ENCODE measurements around the gene MAFB. TPM values are rescaled to one million over a fixed set of nuclear protein-coding genes. Genes with fewer than 3 reads are reported as not detected.
A peak's percentile ranks its signal among the peaks of the same experiment; 100 is the strongest.

The MAFB gene
- total RNA-seq, 1 donor from 2014 or later: 6.8 TPM

DNA sequence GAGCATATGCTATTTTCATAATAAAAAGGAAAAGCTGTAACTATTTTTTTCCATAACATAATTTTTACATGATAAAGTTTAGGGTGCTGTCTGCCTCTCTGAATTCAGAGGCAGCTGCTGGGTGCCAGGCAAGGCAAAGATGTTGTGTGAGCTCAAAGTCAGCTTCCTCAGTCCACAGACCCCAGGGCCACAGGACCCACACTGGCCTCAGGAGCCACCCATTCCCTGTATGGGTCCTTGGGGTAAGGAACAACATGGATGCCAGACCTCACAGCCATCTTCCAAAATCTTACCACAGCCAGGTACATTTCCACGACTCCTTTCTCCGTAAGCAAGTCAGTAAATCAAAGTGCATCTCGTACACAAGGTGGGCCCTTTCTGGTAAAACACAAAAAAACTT lies 16.4 kb upstream of the MAFB start:
- DNase-seq (ENCODE audit: low spot score): no peak
- intact Hi-C loops (cut with DNase I): no loop called here

DNA sequence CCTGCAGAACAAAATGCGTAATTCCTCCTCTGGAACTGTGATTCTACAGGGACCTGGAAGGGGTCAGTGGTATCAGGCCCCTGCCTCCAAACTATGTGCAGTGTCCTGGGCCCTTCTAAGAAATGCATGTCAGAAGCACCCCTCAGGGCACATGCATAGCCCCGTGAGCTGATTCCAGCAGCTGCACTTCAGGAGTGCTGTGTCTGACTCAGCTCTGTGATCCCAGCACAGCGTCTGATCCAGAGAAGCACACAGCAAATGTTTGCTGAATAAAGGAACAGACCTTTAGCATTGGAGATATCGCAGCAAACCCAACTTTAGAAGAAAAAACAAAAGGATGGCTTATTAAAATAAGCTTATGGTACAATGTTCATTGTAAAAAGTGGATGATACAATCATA lies 15.8 kb upstream of the MAFB start:
- peak; percentile 24 for DNase-seq (ENCODE audit: low spot score)
- intact Hi-C loops (cut with DNase I): no loop called here

DNA sequence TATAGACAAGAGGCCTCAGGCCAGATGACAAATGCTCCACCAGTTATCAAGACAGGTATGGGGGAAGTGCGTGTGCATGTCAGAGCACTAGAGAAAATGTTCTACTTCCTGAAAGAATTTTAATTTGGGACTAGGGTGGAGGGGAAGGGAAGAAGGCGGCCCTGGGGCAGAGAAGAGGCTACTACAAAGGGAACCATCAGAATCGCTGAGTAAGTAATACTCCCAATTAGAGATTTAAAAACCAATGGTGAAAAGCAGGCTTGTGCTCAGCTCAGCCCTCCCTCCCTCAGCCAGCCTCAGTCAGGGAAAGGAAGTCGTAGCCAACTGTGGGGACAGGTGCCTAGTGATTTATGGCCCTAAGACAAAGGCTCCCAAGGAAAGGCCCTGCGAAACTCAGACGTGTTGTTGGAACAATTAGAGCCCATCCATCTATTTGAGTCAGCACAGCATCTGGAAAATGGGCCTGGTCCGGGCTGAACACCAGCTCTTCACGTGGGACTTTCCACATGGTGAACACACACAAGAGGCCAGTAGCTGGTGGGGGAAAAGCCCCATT lies 15.0 kb upstream of the MAFB start:
- DNase-seq (ENCODE audit: low spot score): peak; percentile 71
- intact Hi-C loops (cut with DNase I): no loop called here

DNA sequence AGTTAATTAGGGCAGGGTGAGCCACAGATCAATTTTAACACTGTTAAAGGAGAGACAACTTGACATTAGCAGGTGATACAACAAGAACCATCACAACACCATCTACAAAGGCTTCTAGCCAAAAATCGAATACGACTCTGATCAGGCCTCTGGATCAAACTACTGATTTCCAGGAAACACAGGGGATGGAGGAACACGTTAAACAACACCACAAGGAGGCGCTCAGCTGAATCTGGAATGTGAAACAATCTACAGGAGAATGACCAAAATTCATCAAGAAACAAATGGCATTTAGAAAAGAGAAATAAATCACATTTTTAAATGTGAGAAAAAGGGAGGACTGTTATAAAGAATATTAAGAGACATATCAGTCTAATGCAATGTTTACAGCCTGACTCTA lies 13.5 kb upstream of the MAFB start:
- DNase-seq (ENCODE audit: low spot score): no peak
- intact Hi-C loops (cut with DNase I): no loop called here

DNA sequence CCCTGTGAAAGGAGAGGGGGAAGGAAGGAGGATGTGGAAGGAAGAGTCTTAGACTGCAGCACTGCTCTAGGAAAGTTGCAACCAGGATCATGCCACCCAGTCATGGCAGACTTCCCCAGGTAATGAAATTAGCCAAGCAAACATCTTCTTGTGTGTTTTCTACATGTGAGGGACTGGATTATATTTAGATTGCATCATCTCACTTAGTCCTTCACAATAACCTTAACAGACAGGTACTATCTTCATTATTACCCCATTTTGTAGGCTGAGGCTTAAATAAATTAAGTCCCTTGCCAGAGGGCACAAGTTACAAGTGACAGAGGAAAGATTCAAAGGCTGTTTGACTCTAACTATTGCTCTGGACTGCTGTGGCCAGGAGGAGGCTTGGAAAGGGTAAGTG lies 9.7 kb upstream of the MAFB start:
- no peak for DNase-seq (ENCODE audit: low spot score)
- intact Hi-C loops (cut with DNase I): no loop called here

DNA sequence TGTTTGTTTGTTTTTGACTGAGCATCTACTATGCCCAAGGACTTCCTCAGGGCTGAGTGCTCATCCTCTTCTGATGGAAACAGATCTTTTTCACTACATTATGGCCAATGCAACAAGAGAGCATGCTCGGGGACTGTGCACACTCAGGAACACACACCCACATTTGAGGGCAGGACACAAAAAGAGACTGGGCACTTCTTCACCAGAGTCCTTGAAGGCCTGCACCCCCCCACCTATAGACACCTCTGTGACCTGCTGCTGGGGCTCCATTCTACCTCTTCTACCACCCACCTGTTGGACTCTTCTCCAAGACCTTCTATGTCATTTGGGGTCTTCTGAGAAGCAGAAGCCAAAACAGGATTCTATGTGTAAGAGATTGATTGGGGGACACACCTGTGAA lies 9.2 kb upstream of the MAFB start:
- intact Hi-C loops (cut with DNase I): no loop called here
- DNase-seq (ENCODE audit: low spot score): peak; percentile 19

DNA sequence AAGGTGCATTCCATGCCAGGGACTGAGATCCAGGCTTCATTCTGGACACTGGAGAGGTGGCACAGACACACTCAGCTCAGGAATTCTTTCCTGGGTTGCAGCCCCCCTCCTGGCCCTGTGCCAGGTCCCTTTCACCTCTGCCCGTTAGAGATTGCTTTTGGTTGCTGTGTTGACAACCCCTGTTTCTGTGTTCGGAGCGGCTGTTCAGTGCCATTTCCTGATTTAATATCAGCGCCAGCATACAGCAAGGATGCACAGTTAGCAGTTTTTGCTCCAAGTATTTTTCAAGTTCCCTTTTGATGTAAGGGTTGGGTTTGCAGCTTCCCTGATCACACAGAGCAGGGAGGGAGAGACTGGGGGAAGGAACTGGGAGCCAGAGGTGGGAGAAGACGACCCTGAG lies 8.5 kb upstream of the MAFB start:
- intact Hi-C loops (cut with DNase I): no loop called here
- peak; percentile 66 for DNase-seq (ENCODE audit: low spot score)

DNA sequence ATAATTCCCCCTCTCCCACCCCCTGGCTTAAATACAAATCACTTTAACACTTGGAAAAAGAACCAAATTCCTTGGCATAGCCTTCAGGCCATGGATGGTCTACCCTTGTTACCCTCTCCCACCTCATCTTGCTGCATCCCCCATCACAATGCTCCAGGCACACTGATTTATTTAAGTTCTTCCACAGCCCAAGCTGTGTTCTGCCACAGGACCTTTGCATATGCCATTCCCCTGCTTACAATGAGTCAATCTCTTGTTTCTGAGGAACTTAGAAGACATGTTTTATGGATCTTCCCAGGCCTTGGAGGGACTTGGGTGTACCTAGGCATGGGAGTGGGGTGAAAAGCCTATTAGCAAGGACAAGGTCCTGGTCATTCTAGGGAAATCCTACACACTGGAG lies 6.2 kb upstream of the MAFB start:
- intact Hi-C loops (cut with DNase I): no loop called here
- peak; percentile 26 for DNase-seq (ENCODE audit: low spot score)

DNA sequence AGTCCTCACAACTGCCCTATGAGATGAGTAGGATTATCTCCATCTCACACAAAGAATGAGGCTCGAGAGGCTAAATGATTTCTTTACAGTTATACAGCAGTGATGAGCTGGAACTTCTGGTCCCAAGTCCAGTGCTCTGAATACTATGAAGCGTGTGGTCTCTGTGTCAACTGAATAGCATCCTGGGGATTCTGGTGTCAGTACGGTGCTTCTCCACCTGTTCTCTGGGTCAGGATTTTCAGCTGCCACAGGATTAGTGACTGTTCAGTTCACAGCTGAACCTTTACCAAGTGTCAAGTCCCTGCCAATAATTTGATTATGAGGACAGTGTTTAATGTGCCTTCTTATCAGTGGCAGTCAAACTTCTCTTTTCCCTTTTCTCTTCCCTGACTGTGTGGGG lies 5.2 kb upstream of the MAFB start:
- DNase-seq (ENCODE audit: low spot score): peak; percentile 17
- intact Hi-C loops (cut with DNase I): loop anchor here (5.0 kb wide), 1 partner anchor 1427 kb away; no protein-coding TSS in a partner anchor

DNA sequence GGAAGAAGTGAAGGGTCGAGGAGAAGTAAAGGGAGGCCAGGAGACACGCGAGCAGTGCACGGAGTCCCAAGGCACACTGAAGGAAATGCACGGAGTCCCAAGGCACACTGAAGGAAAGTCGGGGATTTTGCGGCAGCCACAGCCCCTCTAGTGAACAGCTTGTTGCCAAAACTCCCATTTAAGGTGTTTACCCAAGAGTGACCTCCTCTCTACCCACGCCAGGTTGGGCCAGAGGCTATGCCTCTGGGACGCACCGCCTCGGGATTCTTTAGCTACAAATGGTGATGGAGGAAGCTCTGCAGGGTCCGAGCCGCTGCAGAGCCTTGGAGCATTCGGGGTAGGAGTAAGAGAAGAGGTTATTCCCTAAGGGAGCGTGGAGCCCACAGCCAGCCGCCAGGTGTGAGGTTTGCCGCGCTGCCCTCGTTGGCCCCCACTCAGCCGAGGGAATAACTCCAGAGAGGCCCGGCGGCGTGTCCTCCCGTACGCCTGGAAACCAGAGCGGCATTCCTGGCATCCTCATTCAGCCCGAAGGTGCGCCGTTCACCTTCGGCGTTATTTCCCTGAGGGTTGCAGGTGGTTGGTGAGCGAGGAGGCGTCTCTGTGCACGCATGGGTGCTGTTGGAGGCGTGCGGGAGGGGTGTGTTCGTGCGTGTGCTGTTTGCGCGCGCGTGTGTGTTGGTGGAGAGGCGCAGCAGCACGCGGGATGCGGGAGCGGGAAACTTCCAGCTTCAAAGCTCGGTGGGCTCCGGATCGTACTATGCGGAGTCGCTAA lies 3.4 kb upstream of the MAFB start:
- intact Hi-C loops (cut with DNase I): loop anchor here (5.0 kb wide), 1 partner anchor 1425 kb away; no protein-coding TSS in a partner anchor
- DNase-seq (ENCODE audit: low spot score): peak; percentile 70

DNA sequence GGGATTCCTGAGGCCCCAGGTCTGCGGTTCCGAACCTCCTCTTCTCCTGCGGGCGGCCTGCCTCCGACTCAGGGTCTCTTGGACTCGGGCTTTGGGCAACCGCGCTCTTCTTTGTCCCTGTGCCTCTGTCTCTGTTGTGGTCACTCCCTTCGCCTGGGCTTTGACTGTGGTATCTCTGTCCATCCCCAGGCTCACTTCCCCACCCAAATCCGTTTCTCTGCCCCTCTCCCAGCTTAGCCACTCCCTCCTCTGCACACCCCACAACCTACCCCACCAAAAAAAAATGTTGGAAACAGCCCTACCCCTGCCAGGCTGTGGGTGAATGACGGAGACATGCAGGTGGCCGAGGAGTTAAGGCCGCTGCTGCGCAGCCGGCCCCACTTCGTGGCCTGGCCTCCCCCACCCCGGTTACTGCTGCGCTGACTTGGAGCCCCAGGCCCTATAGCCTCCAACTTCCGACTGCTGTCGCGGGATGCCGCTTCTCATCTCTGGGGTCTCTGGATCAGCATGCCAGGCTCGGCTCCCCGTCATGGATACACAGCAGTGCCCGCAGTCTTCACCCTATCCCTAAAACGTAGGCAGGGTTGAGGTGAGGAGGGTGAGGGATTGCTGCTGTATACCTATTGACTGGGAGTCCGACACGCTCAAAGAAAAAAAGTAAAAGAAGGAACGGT lies 2.7 kb upstream of the MAFB start:
- DNase-seq (ENCODE audit: low spot score): peak; percentile 71
- intact Hi-C loops (cut with DNase I): loop anchor here (2.0 to 5.0 kb wide), 3 partner anchors 427 to 1424 kb away; no protein-coding TSS in a partner anchor

DNA sequence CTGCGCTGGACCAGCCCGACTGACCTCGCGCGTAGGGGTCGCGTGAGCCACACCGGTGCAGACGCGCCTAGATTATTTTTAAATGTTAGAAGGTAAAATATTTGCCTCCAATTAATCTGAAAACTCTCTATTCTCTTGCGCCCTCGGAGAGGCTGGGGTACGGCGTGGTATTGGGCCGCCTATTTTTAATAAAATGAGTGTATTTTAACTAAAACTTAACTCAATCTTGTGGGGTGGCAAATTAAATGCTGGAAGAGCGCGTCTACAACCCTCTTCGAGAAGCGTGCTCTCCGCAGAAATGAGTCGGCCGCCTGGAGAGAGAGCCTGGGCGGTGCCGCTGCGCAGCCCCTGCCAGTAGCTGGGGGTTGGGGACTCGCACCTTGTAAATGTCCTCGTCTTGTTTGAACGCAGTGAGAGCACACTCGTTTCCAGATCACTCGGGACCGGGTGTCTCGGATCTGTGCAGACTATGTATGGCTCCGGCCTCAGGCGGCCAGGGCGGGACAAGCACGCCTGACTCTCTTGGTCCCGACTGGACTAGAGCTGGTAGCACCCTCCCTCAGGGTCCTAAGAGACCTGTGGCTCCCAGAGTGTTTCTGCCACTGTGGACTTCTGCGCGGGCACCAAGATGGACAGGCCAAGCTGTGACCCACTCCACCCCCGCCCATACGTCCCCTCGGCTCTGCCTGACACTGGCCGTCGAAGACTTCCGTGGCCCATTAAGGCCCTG lies 2.0 kb upstream of the MAFB start:
- no peak for DNase-seq (ENCODE audit: low spot score)
- intact Hi-C loops (cut with DNase I): loop anchor here (2.0 to 5.0 kb wide), 3 partner anchors 426 to 1424 kb away; no protein-coding TSS in a partner anchor

DNA sequence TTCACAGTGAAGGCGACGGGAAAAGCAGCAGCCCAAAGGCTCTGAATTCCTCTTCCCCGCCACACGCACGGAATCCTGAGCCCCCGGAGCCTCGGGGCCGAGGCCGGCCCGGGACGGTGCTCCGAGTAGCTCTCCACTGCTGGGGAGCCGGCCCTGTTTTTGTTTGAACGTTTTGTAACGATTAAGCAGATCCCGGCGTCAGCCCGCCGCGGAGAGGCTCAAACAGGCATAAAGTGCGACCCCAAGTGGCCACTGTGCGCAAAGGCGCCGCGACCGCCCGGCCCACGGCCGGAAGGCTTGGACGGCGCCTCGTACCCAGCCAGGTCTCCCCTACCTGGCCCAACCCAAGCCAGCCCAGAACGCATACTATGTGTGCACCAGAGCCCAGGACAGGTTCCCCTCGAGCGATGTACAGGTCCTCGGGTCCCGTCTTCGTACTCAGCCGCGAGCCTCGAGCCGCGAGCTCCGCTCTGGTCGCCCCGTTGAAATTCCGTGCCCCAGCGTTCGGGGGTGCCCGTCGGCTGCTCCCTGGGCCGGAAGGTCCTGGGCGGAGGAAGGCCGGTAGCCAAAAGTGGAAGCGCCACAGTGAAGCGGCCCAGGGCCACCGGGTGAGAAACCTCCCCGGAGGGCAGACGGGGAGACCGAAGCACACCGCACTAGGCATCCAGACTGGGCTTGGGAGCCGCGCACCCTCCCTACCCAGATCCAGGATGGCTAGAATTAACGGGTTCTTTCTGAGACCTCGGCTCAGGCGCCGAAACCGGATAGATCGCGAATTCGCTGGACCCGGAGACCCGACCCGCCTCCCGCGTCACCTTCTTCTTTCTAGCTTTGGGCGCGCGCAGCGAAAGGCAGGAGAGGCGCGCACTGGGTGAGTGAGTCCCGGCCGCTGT lies 1.2 kb upstream of the MAFB start:
- intact Hi-C loops (cut with DNase I): loop anchor here (2.0 to 5.0 kb wide), 3 partner anchors 425 to 1423 kb away; no protein-coding TSS in a partner anchor
- DNase-seq (ENCODE audit: low spot score): peak; percentile 94

DNA sequence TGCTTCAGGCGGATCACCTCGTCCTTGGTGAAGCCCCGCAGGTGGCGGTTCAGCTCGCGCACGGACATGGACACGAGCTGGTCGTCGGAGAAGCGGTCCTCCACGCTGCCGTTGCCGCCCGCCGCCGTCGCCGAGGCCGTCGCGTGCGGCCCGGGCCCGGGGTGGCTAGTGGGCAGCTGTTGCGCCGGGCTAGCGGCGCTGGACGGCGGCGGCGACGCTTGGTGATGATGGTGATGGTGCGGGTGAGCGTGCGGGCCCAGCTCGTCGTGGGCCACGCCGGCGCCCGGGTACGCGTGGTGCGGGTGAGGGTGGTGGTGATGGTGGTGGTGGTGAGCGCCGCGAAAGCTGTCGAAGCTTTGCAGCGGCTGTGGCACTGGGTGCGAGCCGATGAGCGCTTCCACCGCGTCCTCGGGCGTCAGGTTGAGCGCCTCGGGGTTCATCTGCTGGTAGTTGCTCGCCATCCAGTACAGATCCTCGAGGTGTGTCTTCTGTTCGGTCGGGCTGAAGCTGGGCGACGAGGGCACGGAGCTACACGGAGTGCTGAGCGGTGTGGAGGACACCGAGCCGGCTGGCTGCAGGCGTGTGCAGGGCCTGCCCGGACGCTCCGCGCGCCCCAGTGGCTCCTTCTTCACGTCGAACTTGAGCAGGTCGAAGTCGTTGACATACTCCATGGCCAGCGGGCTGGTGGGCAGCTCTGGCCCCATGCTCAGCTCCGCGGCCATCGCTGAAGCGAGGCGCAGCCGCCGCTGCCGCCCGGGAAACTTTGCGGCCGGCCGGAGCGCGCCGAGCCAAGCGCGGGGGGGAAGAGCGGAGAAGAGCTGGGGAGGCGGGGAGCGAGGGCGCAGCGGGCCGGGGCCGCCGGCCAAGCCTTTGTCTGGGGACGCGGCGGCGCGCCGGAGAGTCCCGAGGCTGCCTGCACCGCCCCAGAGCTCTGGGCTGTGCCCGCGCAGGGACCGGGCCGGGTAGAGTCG lies 622 bp downstream of the MAFB start:
- intact Hi-C loops (cut with DNase I): no loop called here
- DNase-seq (ENCODE audit: low spot score): peak; percentile 75

DNA sequence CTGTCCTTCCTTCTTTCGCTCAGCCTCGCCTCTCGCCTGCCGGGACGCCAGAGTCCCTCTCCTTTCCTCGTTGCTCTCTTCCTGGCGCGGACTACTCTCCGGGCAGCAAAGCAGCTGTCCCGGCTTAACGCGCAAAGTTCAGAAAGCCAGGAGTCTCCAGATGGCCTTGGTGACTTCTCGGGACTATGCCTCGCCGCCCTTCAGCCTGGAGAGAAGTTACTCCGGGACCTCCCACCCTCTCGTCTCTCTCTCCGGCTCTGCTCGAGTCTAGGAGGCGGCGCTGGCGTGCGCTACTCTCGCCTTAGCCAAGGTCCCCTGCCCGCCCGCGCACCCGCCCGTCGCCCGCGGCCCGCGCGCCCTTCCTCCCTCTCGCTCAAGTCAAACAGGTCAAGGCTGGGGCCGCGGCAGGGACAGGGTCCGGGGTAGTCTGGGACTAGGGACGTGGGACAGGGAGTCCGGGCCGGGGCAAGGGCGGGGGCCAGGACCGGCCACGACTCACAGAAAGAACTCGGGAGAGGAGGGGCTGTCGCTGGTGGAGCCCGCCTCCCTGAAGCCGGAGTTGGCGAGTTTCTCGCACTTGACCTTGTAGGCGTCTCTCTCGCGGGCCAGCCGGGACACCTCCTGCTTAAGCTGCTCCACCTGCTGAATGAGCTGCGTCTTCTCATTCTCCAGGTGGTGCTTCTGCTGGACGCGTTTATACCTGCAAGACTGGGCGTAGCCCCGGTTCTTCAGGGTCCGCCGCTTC lies 1.5 kb downstream of the MAFB start:
- intact Hi-C loops (cut with DNase I): no loop called here
- DNase-seq (ENCODE audit: low spot score): peak; percentile 80

DNA sequence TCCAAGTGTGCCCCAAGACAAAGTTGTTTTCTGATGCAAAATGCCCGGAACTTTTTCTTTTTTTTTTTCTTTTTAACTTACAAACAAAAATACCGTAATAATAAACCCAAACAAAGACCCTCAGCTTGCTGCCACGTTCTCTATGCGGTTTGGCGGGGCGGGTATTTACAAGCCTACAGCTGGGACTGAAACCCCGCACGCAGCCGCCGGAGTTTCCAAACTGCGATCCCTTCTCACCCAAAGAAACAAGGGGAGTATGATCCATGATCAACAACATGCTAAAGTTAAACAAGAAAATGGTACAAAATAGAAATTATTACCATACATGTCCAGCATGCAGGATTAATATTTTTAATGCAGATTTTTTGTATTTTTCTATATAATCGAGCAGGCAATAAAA lies 2.1 kb downstream of the MAFB start:
- intact Hi-C loops (cut with DNase I): no loop called here
- peak; percentile 68 for DNase-seq (ENCODE audit: low spot score)

DNA sequence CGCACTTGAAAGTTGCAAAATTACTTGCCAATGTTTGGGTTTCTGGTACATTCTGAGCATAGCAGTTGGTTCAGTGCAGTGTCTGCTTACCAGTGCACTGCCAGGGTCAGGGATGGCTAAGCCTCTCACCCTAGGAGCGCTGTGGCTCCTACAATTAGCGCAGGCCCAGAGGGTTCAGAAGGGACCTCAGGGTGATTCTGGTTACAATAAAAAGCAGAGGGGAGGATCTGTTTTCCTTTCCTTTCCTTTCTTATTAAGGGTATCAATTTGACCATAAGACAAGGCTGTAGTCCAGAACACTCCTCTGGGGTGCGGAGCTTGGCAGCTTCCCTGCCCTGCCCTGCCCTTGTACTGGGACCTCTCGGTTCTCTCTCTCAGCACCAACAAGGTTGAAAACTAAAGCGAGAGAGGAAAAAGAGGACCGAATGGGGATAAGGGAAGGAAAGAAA lies 2.6 kb downstream of the MAFB start:
- intact Hi-C loops (cut with DNase I): no loop called here
- DNase-seq (ENCODE audit: low spot score): peak; percentile 33

Measured in cardiac septum (tissue), 1 donor.